NCI-H2196 (cell line): ENCODE measurements around the gene MYO1G.
"Not testable (repeated sequence)": the region's sequence is repeated elsewhere in the genome, so short reads cannot be mapped to it uniquely, and the experiment has no call there.

Experiments used
- DNase-seq: peaks from one replicate; lab custom pipeline; 2025; ENCODE audit not compliant: unreplicated experiment; lab: John Stamatoyannopoulos, UW

The MYO1G gene

GRCh38 chr7:44999245-45000092, 20.7 kb upstream of the MYO1G start:
- peak; percentile 99 for DNase-seq

- DNase-seq: no peak
Observed at GRCh38 chr7:44998153-44998871, 19.5 kb upstream of the MYO1G start.

GRCh38 chr7:44995555-44996493, 17.0 kb upstream of the MYO1G start:
- DNase-seq: no peak

GRCh38 chr7:44994877-44995554, 16.2 kb upstream of the MYO1G start:
- no peak for DNase-seq

- DNase-seq: not testable (repeated sequence)
Observed at GRCh38 chr7:44992004-44992795, 13.4 kb upstream of the MYO1G start.

- DNase-seq: no peak
Observed at GRCh38 chr7:44990109-44991023, 11.6 kb upstream of the MYO1G start.

GRCh38 chr7:44989132-44989531, 10.3 kb upstream of the MYO1G start:
- DNase-seq: no peak

- DNase-seq: no peak
Observed at GRCh38 chr7:44988701-44989100, 9.9 kb upstream of the MYO1G start.

- no peak for DNase-seq
Observed at GRCh38 chr7:44987996-44988395, 9.2 kb upstream of the MYO1G start.

- no peak for DNase-seq
Observed at GRCh38 chr7:44987457-44987856, 8.6 kb upstream of the MYO1G start.

GRCh38 chr7:44986218-44987053, 7.6 kb upstream of the MYO1G start:
- peak; percentile 95 for DNase-seq

GRCh38 chr7:44985900-44986217, 7.0 kb upstream of the MYO1G start:
- no peak for DNase-seq

- DNase-seq: no peak
Observed at GRCh38 chr7:44985033-44985695, 6.3 kb upstream of the MYO1G start.

GRCh38 chr7:44984478-44984758, 5.6 kb upstream of the MYO1G start:
- DNase-seq: no peak

GRCh38 chr7:44983742-44984477, 5.1 kb upstream of the MYO1G start:
- DNase-seq: no peak

- no peak for DNase-seq
Observed at GRCh38 chr7:44982970-44983369, 4.2 kb upstream of the MYO1G start.

- DNase-seq: no peak
Observed at GRCh38 chr7:44982535-44982923, 3.7 kb upstream of the MYO1G start.
